ENCODE measurements around the gene ANXA8.

Gene ANXA8

DNA sequence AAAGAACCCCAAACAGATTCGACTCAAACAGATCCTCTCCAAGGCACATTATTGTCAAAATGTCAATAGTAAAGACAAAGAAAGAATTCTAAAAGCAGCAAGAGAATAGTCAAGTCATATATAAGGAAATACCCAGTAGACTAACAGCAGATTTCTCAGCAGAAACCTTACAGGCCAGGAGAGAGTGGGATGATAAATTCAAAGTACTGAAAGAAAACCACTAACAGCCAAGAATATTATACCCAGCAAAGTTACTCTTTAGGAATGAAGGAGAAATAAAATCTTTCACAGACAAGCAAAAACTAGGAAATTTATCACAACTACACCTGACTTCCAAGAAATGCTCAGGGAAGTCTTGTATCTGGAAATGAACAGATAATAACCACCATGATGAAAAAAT is 38.2 kb downstream of the ANXA8 start:
- DNase-seq: no peak

DNA sequence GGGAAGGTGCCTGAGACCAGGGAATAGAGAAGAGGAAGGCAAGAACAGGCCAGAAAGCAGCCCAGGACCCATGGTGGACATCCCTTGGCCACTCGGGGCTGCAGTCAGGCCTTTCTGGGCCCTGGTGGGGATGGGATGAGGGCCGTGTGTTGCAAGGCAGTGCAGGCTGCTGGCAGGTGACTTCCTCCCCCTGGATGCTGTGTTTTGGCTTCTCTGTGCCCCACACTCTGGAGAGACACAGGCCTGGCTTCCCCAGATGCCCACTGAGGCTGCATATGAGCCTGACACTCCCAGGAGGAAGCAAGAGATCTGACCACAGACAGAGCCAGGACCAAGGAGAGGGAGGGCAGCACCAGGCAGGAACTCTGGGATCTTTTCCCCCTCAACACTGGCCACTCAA is 39.9 kb downstream of the ANXA8 start:
- no peak for DNase-seq

DNA sequence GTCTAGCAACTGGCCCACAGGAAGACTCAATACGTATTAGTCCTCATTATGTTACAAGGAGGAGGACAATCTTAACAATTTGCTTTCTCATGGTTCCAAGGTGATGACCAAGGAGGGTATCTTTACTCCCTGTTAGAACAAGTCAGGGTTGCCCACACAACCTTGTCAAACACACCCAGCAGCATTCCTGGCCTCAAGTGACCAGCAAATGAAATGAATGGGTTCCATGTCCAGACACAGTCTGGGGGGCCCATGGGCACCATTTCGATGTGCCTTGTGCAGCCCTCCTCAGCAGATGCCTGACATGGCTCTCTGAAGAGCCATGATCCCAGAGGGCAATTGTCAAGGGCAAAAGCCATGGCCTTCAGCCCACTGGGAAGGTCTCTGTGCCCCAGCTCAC is 40.8 kb downstream of the ANXA8 start:
- no peak for DNase-seq

DNA sequence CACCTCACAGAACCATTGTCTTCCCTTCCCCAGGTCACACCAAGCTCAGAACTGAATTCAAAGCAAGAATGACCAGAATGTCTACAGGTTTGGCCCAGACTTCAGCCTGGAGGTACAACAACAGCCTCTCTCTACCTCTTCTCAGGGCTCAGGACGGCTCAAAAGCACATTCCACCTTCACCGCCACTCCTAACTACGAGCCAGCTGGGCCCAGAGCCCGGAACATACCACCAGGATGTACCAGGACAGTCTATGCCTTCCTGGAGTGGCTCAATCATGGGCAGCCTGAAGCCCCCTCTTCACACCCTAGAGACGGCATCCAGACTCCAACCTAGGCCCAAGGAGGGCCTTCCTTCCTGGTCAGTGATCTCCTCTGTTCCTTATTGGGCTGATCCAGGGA is 41.6 kb downstream of the ANXA8 start:
- DNase-seq: no peak

DNA sequence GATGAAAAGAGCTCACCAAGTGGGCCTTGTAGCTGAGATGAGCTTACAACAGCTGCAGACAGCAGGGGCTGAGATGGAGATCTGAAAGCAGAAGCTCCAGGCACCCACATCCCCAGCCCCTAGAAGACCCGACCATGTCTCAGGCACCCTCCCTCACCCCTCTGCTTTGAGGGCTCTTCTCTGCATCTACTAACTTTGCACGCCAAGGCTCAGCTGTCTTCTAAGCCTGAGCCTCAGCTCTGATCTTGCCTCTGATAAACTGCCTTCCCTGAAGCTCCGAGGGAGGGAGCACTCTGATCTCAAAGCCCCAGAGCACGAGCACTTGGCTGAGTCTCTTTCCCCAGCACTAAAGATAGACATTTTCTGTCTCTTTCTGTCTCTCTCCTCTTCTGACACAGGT is 42.0 kb downstream of the ANXA8 start:
- DNase-seq: no peak

DNA sequence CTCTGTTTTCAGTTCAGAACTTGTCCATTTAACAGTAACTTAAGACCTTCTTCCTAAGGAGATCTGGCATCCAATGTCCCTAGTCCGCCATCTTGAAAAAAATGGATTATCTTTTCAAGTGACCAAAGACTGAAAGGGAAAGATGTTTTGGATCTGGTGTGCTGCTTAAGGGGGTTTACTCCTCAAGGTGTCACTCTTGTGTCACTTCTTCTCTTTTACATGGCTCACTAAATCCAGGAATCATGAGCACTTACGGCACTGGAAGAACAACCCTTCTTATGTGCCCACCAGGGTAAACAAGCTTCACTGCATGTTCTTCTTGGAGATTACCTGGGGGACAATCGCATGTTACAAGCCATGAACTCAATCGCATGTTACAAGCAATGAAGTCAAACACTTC is 43.7 kb downstream of the ANXA8 start:
- no peak for DNase-seq

DNA sequence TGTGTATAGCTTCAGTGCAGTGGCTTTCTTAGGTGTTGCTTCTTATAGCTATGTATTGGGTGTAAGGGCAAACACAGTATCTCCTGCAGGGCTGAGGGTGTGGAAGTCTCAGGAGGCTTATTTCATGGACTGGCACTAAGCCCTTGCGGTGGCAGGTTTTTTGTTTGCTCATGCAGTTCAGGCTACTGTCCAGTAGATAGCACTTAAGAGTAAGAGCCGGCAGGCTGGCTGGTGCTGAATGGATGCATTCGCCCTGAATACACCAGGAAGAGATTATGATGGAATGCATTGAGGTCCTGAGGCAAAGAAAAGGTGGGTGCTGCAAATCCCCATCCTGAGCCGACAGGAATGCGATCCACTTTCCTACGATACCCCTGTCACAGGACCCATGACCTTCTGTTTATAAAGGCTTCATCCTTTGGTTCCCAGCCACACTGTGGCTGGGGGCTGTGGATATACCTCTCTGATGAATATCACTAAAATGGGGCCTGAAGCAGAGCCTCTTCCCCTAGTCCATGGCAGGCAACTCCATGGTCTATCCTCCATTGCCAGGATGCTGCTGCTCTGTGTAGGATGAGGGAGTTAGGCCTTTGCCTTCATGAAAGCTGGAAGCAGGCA is 44.9 kb downstream of the ANXA8 start:
- no peak for DNase-seq

DNA sequence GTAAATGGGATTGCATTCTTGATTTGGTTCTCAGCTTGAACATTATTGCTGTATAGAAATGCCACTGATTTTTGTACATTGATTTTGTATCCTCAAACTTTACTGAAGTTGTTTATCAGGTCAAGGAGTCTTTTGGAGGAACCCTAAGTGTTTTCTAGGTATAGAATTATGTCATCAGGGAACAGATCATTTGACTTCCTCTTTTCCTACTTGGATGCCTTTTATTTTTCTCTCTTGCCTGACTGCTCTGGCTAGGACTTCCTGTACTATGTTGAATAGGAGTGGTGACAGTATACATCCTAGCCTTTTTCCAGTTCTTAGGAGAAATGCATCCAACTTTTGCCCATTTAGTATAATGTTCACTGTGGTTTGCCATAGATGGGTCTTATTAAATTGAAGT is 48.8 kb downstream of the ANXA8 start:
- DNase-seq: no peak

DNA sequence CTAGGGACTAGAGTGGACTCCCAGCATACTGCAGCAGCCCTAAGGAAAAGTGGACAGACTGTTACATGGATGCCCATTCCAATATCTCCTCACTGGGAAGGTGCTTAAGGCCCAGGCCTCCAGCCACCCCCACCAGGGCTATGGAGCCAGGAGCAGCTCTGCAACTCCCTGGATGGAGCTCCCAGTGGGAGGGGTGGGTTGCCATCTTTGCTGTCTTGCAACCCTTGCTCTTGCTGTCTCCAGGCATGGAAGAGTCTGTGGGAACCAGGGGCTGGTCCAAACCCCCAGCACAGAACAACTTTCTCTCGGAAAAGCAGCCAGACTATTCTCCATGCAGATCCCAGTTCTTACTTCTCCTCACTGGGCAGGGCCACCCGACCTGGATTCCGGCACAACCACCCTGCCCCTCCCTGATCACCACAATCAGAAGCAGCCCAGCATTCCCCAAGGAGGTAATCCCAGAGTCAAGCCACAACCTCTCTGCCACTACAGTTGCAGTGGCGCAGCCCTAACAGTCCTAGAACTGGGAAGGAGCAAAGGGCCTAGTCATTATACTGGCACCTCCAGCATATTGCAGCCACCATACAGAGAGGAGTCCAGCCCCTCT is 58.0 kb downstream of the ANXA8 start:
- no peak for DNase-seq

DNA sequence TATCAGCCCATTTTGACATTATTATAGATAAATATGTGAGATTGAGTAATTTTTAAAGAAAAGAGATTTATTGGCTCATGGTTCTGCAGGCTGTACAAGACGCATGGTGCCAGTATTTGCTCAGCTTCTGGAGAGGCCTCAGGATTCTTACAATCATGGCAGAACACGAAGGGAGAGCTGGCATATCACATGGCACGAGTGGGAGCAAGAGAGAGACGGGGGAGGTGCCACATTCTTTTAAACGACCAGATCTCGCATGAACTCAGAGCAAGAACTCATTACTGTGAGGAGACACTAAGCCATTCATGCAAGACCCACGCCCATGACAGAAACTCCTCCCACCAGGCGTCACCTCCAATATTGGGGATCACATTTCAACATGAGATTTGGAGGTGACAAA is 59.7 kb downstream of the ANXA8 start:
- no peak for DNase-seq

DNA sequence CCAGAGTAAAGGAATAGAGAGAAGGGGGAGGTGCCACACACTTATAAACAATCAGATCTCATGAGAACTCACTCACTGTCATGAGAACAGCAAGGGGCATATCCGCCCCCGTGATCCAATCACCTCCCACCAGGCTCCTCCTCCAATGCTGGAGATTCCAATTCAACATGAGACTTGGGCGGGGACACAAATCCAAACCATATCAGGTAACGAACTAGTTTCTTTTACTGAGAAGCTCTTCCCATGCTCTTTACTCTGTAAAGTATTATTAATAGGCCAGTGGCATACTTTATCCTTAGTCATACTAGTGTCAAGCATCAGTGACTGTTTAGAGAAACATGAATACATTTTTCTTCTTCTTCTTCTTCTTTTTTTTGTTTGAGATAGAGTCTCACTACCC is 60.4 kb downstream of the ANXA8 start:
- DNase-seq: no peak

DNA sequence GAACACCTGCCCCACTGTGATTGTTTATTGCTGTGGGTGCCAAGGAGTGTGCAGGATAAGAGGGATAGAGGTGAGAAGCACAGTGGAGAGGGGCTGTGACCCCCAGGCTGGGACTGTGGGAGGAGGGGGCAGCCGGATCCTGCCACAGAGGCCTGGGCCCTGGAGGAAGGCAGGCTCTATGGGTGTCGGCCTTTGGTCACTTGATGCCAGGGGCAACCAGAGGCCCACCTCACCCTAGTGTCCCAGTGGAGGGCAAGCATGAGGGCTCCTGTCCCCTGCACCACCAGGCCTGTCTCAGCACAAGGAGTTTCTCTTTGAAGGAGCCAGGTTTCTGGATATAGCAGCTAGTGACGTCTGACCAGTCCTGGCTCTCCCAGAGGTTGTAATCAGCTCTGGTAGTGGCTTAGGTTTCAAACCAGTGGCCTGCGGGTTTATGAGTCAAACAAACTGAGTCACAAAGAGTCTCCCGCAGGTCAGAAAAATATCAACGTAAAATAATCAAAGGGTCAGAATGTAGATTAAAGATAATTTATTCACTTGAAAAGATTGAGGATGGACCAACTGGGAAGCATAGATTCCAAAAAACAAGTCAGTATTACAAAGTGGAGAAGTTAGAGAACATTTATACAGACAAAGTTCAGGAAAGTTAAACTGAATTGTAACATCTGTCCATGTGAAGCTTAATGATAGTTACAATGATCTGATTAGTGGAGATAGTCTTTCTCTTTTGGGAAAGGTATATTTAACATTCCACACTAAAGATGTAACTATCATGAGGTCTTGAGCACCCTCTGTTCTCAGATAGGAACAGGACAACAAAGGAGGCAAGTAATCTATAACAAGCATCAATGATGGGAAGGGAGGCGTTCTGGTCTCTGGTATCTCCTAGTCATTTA is 62.6 kb downstream of the ANXA8 start:
- DNase-seq: no peak

DNA sequence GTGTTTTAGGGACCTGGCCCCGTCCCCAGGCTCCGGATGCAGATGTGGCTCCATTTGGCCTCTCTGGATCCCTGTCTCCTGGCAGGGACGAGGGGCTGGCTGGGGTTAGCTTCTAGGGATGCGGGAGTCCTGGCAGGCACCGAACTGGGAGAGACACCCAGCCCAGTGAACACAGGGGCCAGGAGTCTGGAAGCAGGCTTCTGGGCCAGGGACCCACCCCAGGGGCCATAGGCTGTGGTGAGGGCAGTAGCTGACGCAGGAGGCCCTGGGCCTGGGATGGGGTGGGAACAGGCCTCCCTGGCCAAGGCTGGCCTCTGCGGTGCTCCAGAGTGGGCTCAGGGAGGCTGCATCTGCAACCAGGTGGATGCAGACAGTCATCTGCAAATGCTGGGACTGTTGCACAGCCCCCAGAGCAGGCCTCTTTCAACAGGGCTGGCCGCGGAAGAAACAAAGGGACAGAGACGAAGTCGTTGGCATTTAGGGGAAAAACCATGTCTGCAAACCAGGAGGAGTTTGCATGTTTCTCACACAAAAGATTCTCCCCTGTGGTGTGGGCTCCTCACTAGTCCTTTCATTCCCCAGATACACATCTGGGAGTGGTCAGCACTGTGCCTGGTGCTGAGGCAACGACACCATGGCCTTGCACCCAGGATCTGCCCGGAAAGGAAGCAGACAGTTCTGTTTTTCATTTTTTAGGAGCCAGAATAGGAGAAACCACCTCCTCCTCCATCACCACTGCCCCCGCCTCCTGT is 63.4 kb downstream of the ANXA8 start:
- no peak for DNase-seq

DNA sequence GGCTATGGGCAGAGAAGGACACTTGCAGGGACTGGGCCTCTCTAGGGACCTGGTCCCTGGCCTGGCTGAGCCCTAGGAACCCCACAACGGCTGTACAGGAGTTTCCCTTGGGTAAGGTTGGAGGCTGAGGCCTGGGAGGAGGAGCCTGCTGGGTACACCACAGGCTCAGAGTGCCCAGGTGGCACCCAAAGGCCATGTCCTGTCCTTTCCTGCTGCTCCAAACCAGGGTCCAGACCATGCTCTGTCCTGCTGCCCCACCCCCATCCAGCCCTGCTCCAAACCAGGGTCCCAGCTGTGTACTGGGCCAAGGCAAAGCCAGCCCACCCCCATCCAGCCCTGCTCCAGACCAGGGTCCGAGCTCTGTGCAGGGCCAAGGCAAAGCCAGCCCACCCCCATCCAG is 64.5 kb downstream of the ANXA8 start:
- no peak for DNase-seq

DNA sequence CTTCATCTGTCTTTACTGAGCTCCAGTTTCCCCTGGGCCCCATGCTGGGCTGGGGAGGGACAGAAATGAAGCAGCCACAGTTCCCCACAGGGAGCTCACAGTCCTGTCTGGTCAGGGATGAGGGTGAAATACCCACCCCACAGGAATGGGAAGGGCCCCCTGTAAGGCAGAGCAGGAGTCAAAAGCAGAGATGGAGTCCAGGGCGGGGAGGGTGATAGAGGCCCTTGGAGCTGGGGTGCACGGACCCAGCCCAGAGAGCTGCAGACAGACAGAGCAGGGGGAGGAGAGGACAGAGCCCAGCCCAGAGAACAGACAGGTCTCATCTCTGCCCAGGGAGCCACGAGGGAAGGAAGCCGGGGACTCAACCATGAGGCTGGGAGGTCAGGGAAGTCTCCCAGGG is 64.9 kb downstream of the ANXA8 start:
- DNase-seq: no peak

DNA sequence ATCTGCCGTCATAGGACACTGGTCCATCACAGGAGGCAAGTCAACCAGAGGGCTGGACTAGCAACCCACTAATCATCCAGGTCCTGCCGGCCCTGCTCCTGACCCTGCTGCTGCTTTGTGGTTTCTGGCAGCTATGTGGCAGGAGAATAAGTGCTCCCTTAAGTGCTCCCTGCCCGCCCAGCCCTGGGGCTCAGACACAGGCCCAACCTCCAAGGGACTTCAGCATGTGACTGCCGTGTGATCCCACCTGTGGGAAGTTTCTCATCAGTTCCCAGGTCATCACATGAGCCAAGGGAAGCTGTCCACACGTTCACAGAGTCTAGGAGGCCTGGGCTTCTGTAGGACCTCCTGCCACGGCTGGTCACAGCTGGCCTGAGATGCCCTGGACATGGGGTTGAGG is 65.6 kb downstream of the ANXA8 start:
- DNase-seq: no peak

Data from CD4-positive, alpha-beta T cell treated with Interleukin-6 for 4 hours (primary cell).